CD4-positive, alpha-beta T cell (primary cell): ENCODE measurements around the gene MBOAT2. TPM values are rescaled to one million over a fixed set of nuclear protein-coding genes. Genes with fewer than 3 reads are reported as not detected.

Experiments used
- ATAC-seq: fragments of 200-7000 bp; cut with Tn5 transposase; one replicate; pipeline ENCODE4 v1.10.0; 2022; ENCODE audit warnings: mild to moderate bottlenecking; ENCODE audit not compliant: poor library complexity
- CTCF ChIA-PET: fragments of 350-600 bp; sonication (Branson Sonifier 250); formaldehyde crosslinking; loops from one replicate; lab custom pipeline; 2021; ENCODE audit warnings: antibody characterized with exemption, inconsistent platforms; lab: Charles Lee
- POLR2A ChIA-PET: fragments of 350-600 bp; sonication (Branson Sonifier 250); formaldehyde crosslinking; loops from one replicate; lab custom pipeline; 2021; ENCODE audit warnings: antibody characterized with exemption, inconsistent platforms; lab: Charles Lee
- DNase-seq, 14 experiments: peaks; one replicate each; pipeline ENCODE4 v3.0.0-alpha.2; 2013 to 2020; ENCODE audit warnings: mixed read lengths in 2 of 14
- H3K27ac ChIP-seq, 2 donors: one replicate each; pipeline versions ENCODE4 v1.5.1 to v1.7.0; 2013; ENCODE audit warnings: low read length in 2 of 2, low read depth in 1 of 2, mild to moderate bottlenecking in 1 of 2
- H3K27me3 ChIP-seq, 2 experiments: 1 replicate in 1 of 2; 2 replicates in 1 of 2; pipeline versions ENCODE4 v1.6.1 to v1.7.0; 2013; ENCODE audit warnings: low read length in 2 of 2, control low read depth in 1 of 2, mild to moderate bottlenecking in 1 of 2, moderate library complexity in 1 of 2; ENCODE audit not compliant: insufficient read depth in 2 of 2, control insufficient read depth in 1 of 2
- H3K36me3 ChIP-seq: one replicate; pipeline ENCODE4 v1.6.1; 2013; ENCODE audit warnings: low read length, control low read depth; ENCODE audit not compliant: insufficient read depth
- H3K4me1 ChIP-seq: one replicate; pipeline ENCODE4 v1.6.1; 2013; ENCODE audit warnings: low read length, control low read depth; ENCODE audit not compliant: insufficient read depth
- H3K4me3 ChIP-seq: one replicate; pipeline ENCODE4 v1.5.1; 2013; ENCODE audit warnings: mild to moderate bottlenecking, low read length, moderate library complexity
- H3K9me3 ChIP-seq, 2 experiments: 1 replicate in 1 of 2; 2 replicates in 1 of 2; pipeline versions ENCODE4 v1.6.1 to v1.7.0; 2013; ENCODE audit warnings: low read length in 2 of 2, mild to moderate bottlenecking in 2 of 2, control low read depth in 1 of 2, moderate library complexity in 1 of 2; ENCODE audit not compliant: control insufficient read depth in 1 of 2, insufficient read depth in 1 of 2
- H3K27ac Mint-ChIP-seq: one replicate; pipeline ENCODE4 v1.8.0; 2020; ENCODE audit warnings: mixed read lengths
- H3K27me3 Mint-ChIP-seq: one replicate; pipeline ENCODE4 v1.8.0; 2021; ENCODE audit warnings: mixed read lengths
- H3K36me3 Mint-ChIP-seq: one replicate; pipeline ENCODE4 v1.8.0; 2021; ENCODE audit warnings: low read depth, mixed read lengths
- H3K4me1 Mint-ChIP-seq: one replicate; pipeline ENCODE4 v1.8.0; 2021; ENCODE audit warnings: low read depth, mixed read lengths
- H3K4me3 Mint-ChIP-seq: one replicate; pipeline ENCODE4 v1.8.0; 2020; ENCODE audit warnings: mild to moderate bottlenecking, mixed read lengths
- H3K9me3 Mint-ChIP-seq: one replicate; pipeline ENCODE4 v1.8.0; 2020; ENCODE audit warnings: mixed read lengths
- CTCF ChIP-seq: fragments of 200-600 bp; IDR thresholded peaks from one replicate; pipeline ENCODE4 v1.8.0; 2022; ENCODE audit warnings: antibody characterized with exemption, mild to moderate bottlenecking
- intact Hi-C, 2 experiments: fragments of 100-400 bp; cut with DNase I in 1 of 2; cut with micrococcal nuclease in 1 of 2; formaldehyde crosslinking; loops; one replicate each; pipeline versions ENCODE4 v1.15.1 to v1.9.0; 2023 to 2025; cut with DNase I, micrococcal nuclease
- total RNA-seq, 174 experiments: library from RNA in 2 of 174; stranded (reverse) in 2 of 174; gene quantifications; one replicate each; pipeline ENCODE4 v1.2.3 and lab custom pipeline; 2021 to 2026

MBOAT2 gene
- total RNA-seq, 2 experiments from 2014 or later, result 1.9 to 2.0 TPM

GRCh38 chr2:9001778-9002177, 1.7 kb downstream of the MBOAT2 start:
- H3K36me3 Mint-ChIP-seq, result no peaks in the 10 kb centered on the region
- H3K27me3 Mint-ChIP-seq, result no peaks in the 10 kb centered on the region
- intact Hi-C loops, result loop anchor here (5.0 to 10.0 kb wide), 7 partner anchors 324 to 1577 kb away; partner anchors contain the start of genes ADAM17 (in 1 of the 2), CPSF3 (in 1 of the 2), GRHL1 (in 1 of the 2) and ITGB1BP1 (in 1 of the 2)
- H3K4me3 Mint-ChIP-seq, result peak overlapping the region; percentile 88
- Histone ChIP-seq H3K4me3 (no peak overlapping the region), H3K27ac (no peak overlapping the region), H3K36me3 (no peaks in the 10 kb centered on the region), H3K27me3 (no peaks in the 10 kb centered on the region), H3K4me1 (peaks cover 15% of the 10 kb centered on the region), H3K9me3 (no peaks in the 10 kb centered on the region)
- CTCF ChIA-PET, result no interaction called here
- POLR2A ChIA-PET, result no interaction called here
- no peaks in the 10 kb centered on the region for H3K9me3 Mint-ChIP-seq
- H3K4me1 Mint-ChIP-seq, result peaks cover 26% of the 10 kb centered on the region
- TF ChIP-seq CTCF, result no peak
- no peak for DNase-seq
- H3K27ac Mint-ChIP-seq, result no peak overlapping the region
- no peak for ATAC-seq

- H3K36me3 ChIP-seq, result no peaks in the 10 kb centered on the region
- Mint-ChIP-seq H3K36me3 (no peaks in the 10 kb centered on the region), H3K27ac (no peak overlapping the region), H3K9me3 (no peaks in the 10 kb centered on the region), H3K4me3 (no peak overlapping the region), H3K4me1 (peaks cover 26% of the 10 kb centered on the region), H3K27me3 (no peaks in the 10 kb centered on the region)
- intact Hi-C loops, result loop anchor here (5.0 to 10.0 kb wide), 7 partner anchors 324 to 1576 kb away; partner anchors contain the start of genes ADAM17 (in 1 of the 2), CPSF3 (in 1 of the 2), GRHL1 (in 1 of the 2) and ITGB1BP1 (in 1 of the 2)
- POLR2A ChIA-PET, result no interaction called here
- CTCF ChIA-PET, result no interaction called here
- H3K27ac ChIP-seq, result no peak overlapping the region
- H3K4me3 ChIP-seq, result no peak overlapping the region
- no peaks in the 10 kb centered on the region for H3K27me3 ChIP-seq
- H3K9me3 ChIP-seq, result no peaks in the 10 kb centered on the region
- DNase-seq (no peak), ATAC-seq (no peak)
- no peak for TF ChIP-seq CTCF
- H3K4me1 ChIP-seq, result peaks cover 15% of the 10 kb centered on the region
Measured at GRCh38 chr2:9001229-9001628, 2.3 kb downstream of the MBOAT2 start.

GRCh38 chr2:9000442-9000841, 3.0 kb downstream of the MBOAT2 start:
- no peak overlapping the region for H3K4me3 ChIP-seq
- intact Hi-C loops, result loop anchor here (5.0 to 10.0 kb wide), 7 partner anchors 323 to 1576 kb away; partner anchors contain the start of genes ADAM17 (in 1 of the 2), CPSF3 (in 1 of the 2), GRHL1 (in 1 of the 2) and ITGB1BP1 (in 1 of the 2)
- no peaks in the 10 kb centered on the region for H3K9me3 ChIP-seq
- no peak overlapping the region for H3K27ac ChIP-seq
- CTCF ChIA-PET, result no interaction called here
- no peak for TF ChIP-seq CTCF
- no peak for DNase-seq
- Mint-ChIP-seq H3K4me3 (no peak overlapping the region), H3K27me3 (no peaks in the 10 kb centered on the region), H3K4me1 (peaks cover 26% of the 10 kb centered on the region), H3K27ac (no peak overlapping the region), H3K9me3 (no peaks in the 10 kb centered on the region), H3K36me3 (no peaks in the 10 kb centered on the region)
- POLR2A ChIA-PET, result interaction anchor here (0.8 kb wide), 1 partner anchor 1843 kb away, joined by 3 read pairs; no protein-coding TSS in a partner anchor
- peaks cover 15% of the 10 kb centered on the region for H3K4me1 ChIP-seq
- H3K36me3 ChIP-seq, result no peaks in the 10 kb centered on the region
- ATAC-seq, result no peak
- no peaks in the 10 kb centered on the region for H3K27me3 ChIP-seq
